Astrocyte of the cerebellum (primary cell): ENCODE data around the gene ROBO2.

Experiments
- DNase-seq: peaks from one replicate; pipeline ENCODE4 v3.0.0-alpha.2; 2011; ENCODE audit warnings: low read depth
- H3K4me3 ChIP-seq: 2 replicates; pipeline ENCODE4 v1.5.1; 2011; ENCODE audit warnings: mild to moderate bottlenecking, low read depth, low read length, moderate library complexity
- CTCF ChIP-seq: IDR thresholded peaks from 2 replicates; pipeline ENCODE4 v1.5.1; 2012; ENCODE audit warnings: low read length, low read depth, moderate library complexity, mild to moderate bottlenecking; ENCODE audit errors: missing control alignments
- in situ Hi-C: cut with HindIII; loops from 2 replicates; pipeline ENCODE4 v1.10.0; 2017; ENCODE audit warnings: low sequenced_read_pairs

Gene ROBO2

GRCh38 chr3:77605865-77606264, 566.0 kb downstream of the ROBO2 start:
- no peak for DNase-seq
- in situ Hi-C loops: no loop called here
- no peak overlapping the region for H3K4me3 ChIP-seq
- no peak for TF ChIP-seq CTCF

DNA sequence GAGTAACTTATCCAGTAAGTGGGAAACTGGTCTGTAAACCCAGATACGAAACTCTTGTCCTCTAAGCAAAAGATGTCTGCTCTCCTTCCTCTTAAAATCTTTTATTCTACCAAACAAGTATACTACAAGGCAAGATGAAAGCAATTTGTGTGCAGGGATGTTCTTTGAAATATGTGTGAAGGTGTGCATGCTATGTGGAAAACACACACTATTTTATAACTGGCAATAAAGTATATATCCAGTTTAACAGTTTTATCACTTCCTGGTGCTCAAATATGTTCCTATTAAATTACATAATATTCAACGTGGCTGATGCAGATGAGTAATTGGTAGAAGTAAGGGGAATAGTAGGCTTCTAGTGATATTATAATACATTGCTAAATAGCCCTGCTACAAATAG, 566.5 kb downstream of the ROBO2 start:
- no peak overlapping the region for H3K4me3 ChIP-seq
- in situ Hi-C loops: no loop called here
- DNase-seq: no peak
- no peak for TF ChIP-seq CTCF

GRCh38 chr3:77618686-77619085, 578.8 kb downstream of the ROBO2 start:
- no peak for TF ChIP-seq CTCF
- in situ Hi-C loops: no loop called here
- no peak for DNase-seq
- H3K4me3 ChIP-seq: no peak overlapping the region

DNA sequence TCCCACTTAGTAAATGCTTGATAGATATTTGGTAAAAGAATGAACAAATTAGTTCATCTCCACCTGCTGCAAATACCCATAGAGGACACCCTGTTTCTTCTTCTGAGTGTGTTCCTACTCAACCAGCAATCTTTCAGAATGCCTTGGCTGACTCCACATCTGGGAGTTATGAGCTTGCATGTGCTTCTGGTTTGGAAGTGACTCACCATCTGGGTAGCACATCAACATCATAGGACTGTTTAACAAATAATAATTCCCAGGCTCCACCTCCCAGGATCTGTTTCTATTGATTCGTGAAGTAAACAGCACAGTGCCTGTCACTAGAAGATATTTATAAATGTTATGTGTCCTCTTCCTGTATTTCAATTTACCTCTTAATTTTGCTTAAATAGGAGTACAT, 580.1 kb downstream of the ROBO2 start:
- in situ Hi-C loops: no loop called here
- no peak for DNase-seq

GRCh38 chr3:77623500-77623899, 583.6 kb downstream of the ROBO2 start:
- in situ Hi-C loops: no loop called here
- no peak for TF ChIP-seq CTCF
- DNase-seq: no peak
- no peak overlapping the region for H3K4me3 ChIP-seq

More for the DNA sequence above, 580.1 kb downstream of the ROBO2 start:
- no peak for TF ChIP-seq CTCF
- H3K4me3 ChIP-seq: no peak overlapping the region

- no peak for DNase-seq
- no peak for TF ChIP-seq CTCF
- H3K4me3 ChIP-seq: no peak overlapping the region
- in situ Hi-C loops: no loop called here
These were observed 586.3 kb downstream of the ROBO2 start for GRCh38 chr3:77626157-77626556.

GRCh38 chr3:77648214-77648613, 608.3 kb downstream of the ROBO2 start:
- H3K4me3 ChIP-seq: no peak overlapping the region
- in situ Hi-C loops: no loop called here
- no peak for TF ChIP-seq CTCF
- no peak for DNase-seq
